B cell (primary cell): ENCODE data around the gene PAWR. TPM values are rescaled to one million over a fixed set of nuclear protein-coding genes. Genes with fewer than 3 reads are reported as not detected.
"Not testable (repeated sequence)": the region's sequence is repeated elsewhere in the genome, so short reads cannot be mapped to it uniquely, and the experiment has no call there.

Experiments
- ATAC-seq: fragments of 200-7000 bp; cut with Tn5 transposase; one replicate; pipeline ENCODE4 v1.10.0; 2021; ENCODE audit warnings: low read depth, mild to moderate bottlenecking, moderate number of reproducible peaks, moderate library complexity
- CTCF ChIA-PET: fragments of 350-600 bp; sonication (Branson Sonifier 250); formaldehyde crosslinking; loops from one replicate; lab custom pipeline; 2021; ENCODE audit warnings: antibody characterized with exemption, inconsistent platforms; lab: Charles Lee
- POLR2A ChIA-PET: fragments of 350-600 bp; sonication (Branson Sonifier 250); formaldehyde crosslinking; loops from one replicate; lab custom pipeline; 2021; ENCODE audit warnings: antibody characterized with exemption; lab: Charles Lee
- DNase-seq: peaks from one replicate; pipeline ENCODE4 v3.0.0; 2013
- H2AFZ ChIP-seq: 2 replicates; pipeline ENCODE4 v1.6.1; 2012; ENCODE audit warnings: mild to moderate bottlenecking, low read depth, low read length; ENCODE audit not compliant: insufficient read depth, poor library complexity, severe bottlenecking
- H3K27ac ChIP-seq, 2 donors: 1 replicate in 1 of 2; 2 replicates in 1 of 2; pipeline ENCODE4 v1.5.1; 2012 to 2013; ENCODE audit warnings: low read length in 2 of 2, mild to moderate bottlenecking in 2 of 2, moderate library complexity in 1 of 2
- H3K27me3 ChIP-seq, 4 experiments: fragments of 200-600 bp in 1 of 4; sonication (generic) in 1 of 4; replicated peaks in 1 of 4; 1 replicate in 2 of 4; 2 replicates in 2 of 4; pipeline versions ENCODE4 v1.6.1 to v1.7.0; 2013 to 2016; ENCODE audit warnings: low read length in 3 of 4, mild to moderate bottlenecking in 2 of 4, mixed read lengths in 1 of 4, moderate library complexity in 1 of 4; ENCODE audit not compliant: insufficient read depth in 4 of 4, control insufficient read depth in 3 of 4; ENCODE audit errors: control extremely low read depth in 1 of 4
- H3K36me3 ChIP-seq, 2 experiments: replicated peaks in 1 of 2; 1 replicate in 1 of 2; 2 replicates in 1 of 2; pipeline versions ENCODE4 v1.6.1 to v1.7.1; 2013; ENCODE audit warnings: low read length in 1 of 2; ENCODE audit not compliant: insufficient read depth in 2 of 2, control insufficient read depth in 1 of 2; ENCODE audit errors: control extremely low read depth in 1 of 2, extremely low read depth in 1 of 2
- H3K4me1 ChIP-seq, 2 donors: fragments of 200-600 bp in 1 of 2; sonication (generic) in 1 of 2; 1 replicate in 1 of 2; 2 replicates in 1 of 2; pipeline versions ENCODE4 v1.5.1 to v1.6.1; 2013 to 2017; ENCODE audit warnings: low read length in 2 of 2; ENCODE audit not compliant: control insufficient read depth in 2 of 2, insufficient read depth in 2 of 2
- H3K4me2 ChIP-seq: replicated peaks from 2 replicates; pipeline ENCODE3; 2012; ENCODE audit warnings: mild to moderate bottlenecking, low read depth, low read length; ENCODE audit not compliant: poor library complexity, severe bottlenecking
- H3K4me3 ChIP-seq, 5 experiments: fragments of 200-600 bp in 1 of 5; sonication (generic) in 1 of 5; 1 replicate in 3 of 5; 2 replicates in 2 of 5; pipeline versions ENCODE4 v1.5.1 to v1.7.0; 2011 to 2016; ENCODE audit warnings: low read length in 4 of 5, mild to moderate bottlenecking in 4 of 5, low read depth in 2 of 5, control low read depth in 1 of 5, moderate library complexity in 1 of 5; ENCODE audit not compliant: insufficient read depth in 1 of 5; ENCODE audit errors: control extremely low read depth in 1 of 5, extremely low read depth in 1 of 5
- H3K79me2 ChIP-seq: fragments of 200-600 bp; sonication (generic); one replicate; pipeline ENCODE4 v1.6.0; 2016; ENCODE audit warnings: low read length; ENCODE audit not compliant: control insufficient read depth, insufficient read depth
- H3K9ac ChIP-seq: fragments of 200-600 bp; sonication (generic); 2 replicates; pipeline ENCODE4 v1.6.1; 2017; ENCODE audit warnings: mild to moderate bottlenecking, low read length, moderate library complexity
- H3K9me3 ChIP-seq, 3 donors: one replicate each; pipeline versions ENCODE4 v1.6.1 to v1.7.1; 2013; ENCODE audit warnings: low read length in 2 of 3; ENCODE audit not compliant: control insufficient read depth in 2 of 3, insufficient read depth in 1 of 3; ENCODE audit errors: control extremely low read depth in 1 of 3
- H4K20me1 ChIP-seq: 2 replicates; pipeline ENCODE4 v1.6.0; 2012; ENCODE audit warnings: mild to moderate bottlenecking, low read length; ENCODE audit not compliant: insufficient read depth, control insufficient read depth, poor library complexity, severe bottlenecking
- H3K27ac Mint-ChIP-seq: one replicate; pipeline ENCODE4 v1.8.0; 2021; ENCODE audit warnings: mixed read lengths
- H3K27me3 Mint-ChIP-seq: one replicate; pipeline ENCODE4 v1.8.0; 2021; ENCODE audit warnings: mixed read lengths
- H3K4me1 Mint-ChIP-seq: one replicate; pipeline ENCODE4 v1.8.0; 2021; ENCODE audit warnings: mixed read lengths
- H3K4me3 Mint-ChIP-seq: one replicate; pipeline ENCODE4 v1.8.0; 2021; ENCODE audit warnings: mixed read lengths
- H3K9me3 Mint-ChIP-seq: one replicate; pipeline ENCODE4 v1.8.0; 2022; ENCODE audit warnings: mixed read lengths; ENCODE audit not compliant: insufficient read depth
- CTCF ChIP-seq: fragments of 200-600 bp; IDR thresholded peaks from one replicate; pipeline ENCODE4 v1.8.0; 2022; ENCODE audit warnings: antibody characterized with exemption, mild to moderate bottlenecking
- EZH2 ChIP-seq: IDR thresholded peaks from 2 replicates; pipeline ENCODE4 v1.6.1; 2012; ENCODE audit warnings: borderline replicate concordance, low read depth, mild to moderate bottlenecking, moderate library complexity, low read length; ENCODE audit not compliant: insufficient read depth, poor library complexity, severe bottlenecking
- WGBS: methylation state at CpG from one replicate; pipeline ENCODE4 v1.1.5; 2013; ENCODE audit warnings: missing lambda C conversion rate; ENCODE audit not compliant: insufficient coverage; 5-methylcytosine and 5-hydroxymethylcytosine counted together
- intact Hi-C: fragments of 100-400 bp; cut with micrococcal nuclease; formaldehyde crosslinking; loops from one replicate; pipeline ENCODE4 v1.10.0; 2022
- polyA plus RNA-seq: library from polyadenylated mRNA; depleted of rRNA; stranded (reverse); fragments of >200 nt; gene quantifications from 2 replicates; pipeline ENCODE4 v1.2.3, GENCODE V29; 2012
- total RNA-seq, 2 donors: library from RNA; stranded (reverse); fragments of 120-200 nt in 1 of 2; gene quantifications; 1 replicate in 1 of 2; 2 replicates in 1 of 2; pipeline versions ENCODE4 v1.2.3 to v1.2.4, GENCODE V29; 2013 to 2022

PAWR gene
- total and polyA plus RNA-seq, 2 donors (not counting 1 experiment from before 2014, with no cell fraction given) = 17.9 to 90.1 TPM

GRCh38 chr12:79650440-79650839, 40.3 kb downstream of the PAWR start:
- Mint-ChIP-seq H3K9me3 (no peaks in the 10 kb centered on the region), H3K4me1 (peaks cover 21% of the 10 kb centered on the region), H3K4me3 (no peak overlapping the region), H3K27me3 (no peaks in the 10 kb centered on the region), H3K27ac (no peak overlapping the region)
- Histone ChIP-seq H3K4me1 (peaks cover 0 to 3% of the 10 kb centered on the region in 2 donors), H3K4me3 (no peak overlapping the region), H3K27ac (no peak overlapping the region), H4K20me1 (peaks cover 49% of the 10 kb centered on the region), H3K9me3 (no peaks in the 10 kb centered on the region), H2AFZ (no peak overlapping the region), H3K9ac (no peak overlapping the region), H3K4me2 (no peak overlapping the region), H3K36me3 (no peaks in the 10 kb centered on the region), H3K79me2 (peaks cover 80% of the 10 kb centered on the region), H3K27me3 (no peaks in the 10 kb centered on the region)
- WGBS = no CpG with 5 or more reads among the region's 2 CpGs
- ChIA-PET CTCF (no interaction called here), POLR2A (no interaction called here)
- intact Hi-C loops = no loop called here
- DNase-seq (no peak), ATAC-seq (no peak)
- no peak for TF ChIP-seq CTCF
- no peak for TF ChIP-seq EZH2

- no peak for TF ChIP-seq EZH2
- no peak for TF ChIP-seq CTCF
- Histone ChIP-seq H3K36me3 (no peaks in the 10 kb centered on the region), H3K4me3 (no peak overlapping the region), H3K4me2 (no peak overlapping the region), H4K20me1 (peaks cover 50% of the 10 kb centered on the region), H3K79me2 (peaks cover 72% of the 10 kb centered on the region), H3K27ac (no peak overlapping the region), H2AFZ (no peak overlapping the region), H3K9ac (no peak overlapping the region), H3K4me1 (peaks cover 0 to 3% of the 10 kb centered on the region in 2 donors), H3K9me3 (no peaks in the 10 kb centered on the region), H3K27me3 (no peaks in the 10 kb centered on the region)
- ATAC-seq = no peak
- ChIA-PET POLR2A (no interaction called here), CTCF (interaction anchor here (0.7 kb wide), 1 partner anchor 100 kb away, joined by 3 read pairs; no protein-coding TSS in a partner anchor)
- peaks cover 26% of the 10 kb centered on the region for H3K4me1 Mint-ChIP-seq
- 100% methylated on average over 1 of the region's 1 CpG for WGBS
- H3K27me3 Mint-ChIP-seq = no peaks in the 10 kb centered on the region
- DNase-seq = no peak
- intact Hi-C loops = no loop called here
- H3K4me3 Mint-ChIP-seq = no peak overlapping the region
- H3K27ac Mint-ChIP-seq = no peak overlapping the region
- H3K9me3 Mint-ChIP-seq = no peaks in the 10 kb centered on the region
These were observed 41.9 kb downstream of the PAWR start for GRCh38 chr12:79648881-79649280.

- H3K9ac ChIP-seq, H3K9me3 ChIP-seq, H3K27me3 ChIP-seq, H3K36me3 ChIP-seq, POLR2A ChIA-PET, H3K27ac ChIP-seq, H3K27ac Mint-ChIP-seq, H2AFZ ChIP-seq, DNase-seq, CTCF ChIA-PET, H3K4me1 ChIP-seq, H3K27me3 Mint-ChIP-seq, H3K4me3 ChIP-seq, H3K9me3 Mint-ChIP-seq, H3K4me3 Mint-ChIP-seq, intact Hi-C loops, H3K4me2 ChIP-seq, ATAC-seq: not testable (repeated sequence)
- Histone ChIP-seq H3K79me2 (peaks cover 66% of the 10 kb centered on the region), H4K20me1 (peaks cover 56% of the 10 kb centered on the region)
- peaks cover 27% of the 10 kb centered on the region for H3K4me1 Mint-ChIP-seq
- WGBS = no CpG with 5 or more reads among the region's 4 CpGs
These were observed 43.9 kb downstream of the PAWR start for GRCh38 chr12:79646843-79647242.
